MM.1S (cell line): ENCODE data around the gene HBA2.

ENCODE experiments used
- CTCF ChIP-seq: fragments of 300-600 bp; sonication (generic); IDR thresholded peaks from 2 replicates; pipeline ENCODE4 v1.5.1; 2016; ENCODE audit warnings: antibody characterized with exemption, low read length, mixed read lengths
- EZH2 ChIP-seq: fragments of 300-600 bp; sonication (generic); optimal IDR thresholded peaks from 2 replicates; pipeline ENCODE3; 2017; ENCODE audit warnings: low read depth, mild to moderate bottlenecking, antibody characterized with exemption, low read length, mixed read lengths
- EZH2phosphoT487 ChIP-seq: fragments of 300-600 bp; sonication (generic); IDR thresholded peaks from 2 replicates; pipeline ENCODE4 v1.6.1; 2018; ENCODE audit warnings: antibody characterized with exemption, low read length

GRCh38 chr16:185213-185612 lies 12.5 kb downstream of the HBA2 start:
- no peak for TF ChIP-seq EZH2phosphoT487
- no peak for TF ChIP-seq CTCF
- no peak for TF ChIP-seq EZH2
